ENCODE measurements around the gene FGD4.

DNA sequence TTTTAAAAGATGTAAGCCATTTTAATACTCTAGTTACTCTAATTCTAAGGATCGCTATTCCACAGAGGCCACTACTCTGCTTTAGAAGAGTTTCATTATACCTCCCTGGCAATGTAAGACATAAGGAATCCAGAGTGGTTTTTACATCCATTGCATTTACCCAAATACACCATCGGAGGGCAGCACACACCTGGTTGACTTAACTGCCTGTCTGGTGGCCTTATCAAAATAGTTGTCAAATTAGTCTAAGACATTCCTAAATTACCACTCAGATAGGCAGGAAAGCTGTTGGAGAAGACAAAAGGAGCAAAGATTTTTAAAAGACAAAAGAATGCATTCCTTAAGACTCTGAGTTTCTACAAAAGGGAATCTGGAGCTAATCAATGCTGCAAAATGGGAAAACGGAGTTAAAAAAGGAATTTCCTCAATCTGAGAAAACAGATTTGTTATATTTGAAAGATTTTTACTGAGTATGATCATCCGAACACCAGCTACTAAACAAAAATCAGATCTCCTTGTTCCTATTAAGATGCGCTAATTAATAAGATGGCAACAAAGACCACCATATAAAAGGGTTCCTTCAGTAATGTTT is 33.8 kb upstream of the FGD4 start:
- TF ChIP-seq CTCF (IDR thresholded peaks at IDR 0.05) (peak in 3 of 4 experiments; percentile 50 to 63 (median 61)), POLR2A (IDR thresholded peaks at IDR 0.05) (no peak), EP300 (IDR thresholded peaks at IDR 0.05) (no peak), POLR2AphosphoS5 (IDR thresholded peaks at IDR 0.05) (no peak)
